Stimulated activated naive B cell treated with anti-CD40 and anti-IgM and Interleukin-4, amounts not matched to agents 10 μg/mL and 1 μg/mL and 100 μg/mL, for 72 hours (primary cell): ENCODE results near the gene GRM8.

ENCODE experiments used
- ATAC-seq, 2 donors: fragments of 150-1000 bp; cut with Tn5 transposase; replicated peaks; 2 replicates each; pipeline ENCODE4 v1.10.0; 2021; ENCODE audit warnings: moderate library complexity in 1 of 2
- DNase-seq: peaks from one replicate; pipeline ENCODE4 v3.0.0; 2021
- H3K27ac Mint-ChIP-seq: one replicate; pipeline ENCODE4 v1.8.0; 2022; ENCODE audit warnings: mild to moderate bottlenecking, mixed read lengths
- H3K27me3 Mint-ChIP-seq, 2 donors: one replicate each; pipeline ENCODE4 v1.8.0; 2022; ENCODE audit warnings: mixed read lengths in 2 of 2
- H3K36me3 Mint-ChIP-seq, 2 donors: one replicate each; pipeline ENCODE4 v1.8.0; 2022; ENCODE audit warnings: mixed read lengths in 2 of 2, mild to moderate bottlenecking in 1 of 2
- H3K4me1 Mint-ChIP-seq, 2 donors: one replicate each; pipeline ENCODE4 v1.8.0; 2022; ENCODE audit warnings: mixed read lengths in 2 of 2, mild to moderate bottlenecking in 1 of 2
- H3K4me3 Mint-ChIP-seq, 2 donors: one replicate each; pipeline ENCODE4 v1.8.0; 2022; ENCODE audit warnings: mild to moderate bottlenecking in 2 of 2, mixed read lengths in 2 of 2, moderate library complexity in 1 of 2
- H3K9me3 Mint-ChIP-seq, 2 donors: one replicate each; pipeline ENCODE4 v1.8.0; 2022; ENCODE audit warnings: mixed read lengths in 2 of 2, mild to moderate bottlenecking in 1 of 2

The GRM8 gene

GRCh38 chr7:126755381-126755780 is 497.4 kb downstream of the GRM8 start:
- H3K4me1 Mint-ChIP-seq: no peaks in the 10 kb centered on the region
- H3K27me3 Mint-ChIP-seq: no peaks in the 10 kb centered on the region
- H3K9me3 Mint-ChIP-seq: peaks cover 0 to 2% of the 10 kb centered on the region in 2 donors
- no peak overlapping the region for H3K4me3 Mint-ChIP-seq
- no peak overlapping the region for H3K27ac Mint-ChIP-seq
- DNase-seq (no peak), ATAC-seq (no peak)
- H3K36me3 Mint-ChIP-seq: no peaks in the 10 kb centered on the region

GRCh38 chr7:126750207-126750911 is 502.4 kb downstream of the GRM8 start:
- Mint-ChIP-seq H3K27ac (no peak overlapping the region), H3K27me3 (no peaks in the 10 kb centered on the region), H3K36me3 (no peaks in the 10 kb centered on the region), H3K9me3 (peaks cover 0 to 2% of the 10 kb centered on the region in 2 donors), H3K4me3 (no peak overlapping the region), H3K4me1 (no peaks in the 10 kb centered on the region)
- ATAC-seq (no peak), DNase-seq (no peak)

- H3K36me3 Mint-ChIP-seq: no peaks in the 10 kb centered on the region
- ATAC-seq: no peak
- no peak overlapping the region for H3K4me3 Mint-ChIP-seq
Observed at GRCh38 chr7:126728967-126729366, 523.8 kb downstream of the GRM8 start.

GRCh38 chr7:126727930-126728391 is 524.8 kb downstream of the GRM8 start:
- H3K4me1 Mint-ChIP-seq: no peaks in the 10 kb centered on the region
- no peaks in the 10 kb centered on the region for H3K36me3 Mint-ChIP-seq
- H3K27ac Mint-ChIP-seq: no peak overlapping the region
- no peak for ATAC-seq
- H3K27me3 Mint-ChIP-seq: no peaks in the 10 kb centered on the region
- no peak for DNase-seq
- H3K4me3 Mint-ChIP-seq: no peak overlapping the region
- peaks cover 4% of the 10 kb centered on the region in 2 donors for H3K9me3 Mint-ChIP-seq

More at GRCh38 chr7:126728967-126729366, 523.8 kb downstream of the GRM8 start:
- DNase-seq: no peak
- peaks cover 4% of the 10 kb centered on the region in 2 donors for H3K9me3 Mint-ChIP-seq
- no peaks in the 10 kb centered on the region for H3K4me1 Mint-ChIP-seq
- H3K27me3 Mint-ChIP-seq: no peaks in the 10 kb centered on the region
- H3K27ac Mint-ChIP-seq: no peak overlapping the region

GRCh38 chr7:126723966-126724544 is 528.7 kb downstream of the GRM8 start:
- Mint-ChIP-seq H3K4me3 (no peak overlapping the region), H3K27ac (no peak overlapping the region), H3K27me3 (no peaks in the 10 kb centered on the region), H3K36me3 (no peaks in the 10 kb centered on the region), H3K4me1 (no peaks in the 10 kb centered on the region), H3K9me3 (peaks cover 2 to 3% of the 10 kb centered on the region in 2 donors)
- ATAC-seq (no peak), DNase-seq (no peak)

- Mint-ChIP-seq H3K4me1 (no peaks in the 10 kb centered on the region), H3K27me3 (no peaks in the 10 kb centered on the region), H3K4me3 (no peak overlapping the region), H3K27ac (no peak overlapping the region), H3K9me3 (peaks cover 0 to 3% of the 10 kb centered on the region in 2 donors), H3K36me3 (no peaks in the 10 kb centered on the region)
- no peak for DNase-seq
- ATAC-seq: no peak
Observed at GRCh38 chr7:126720232-126720631, 532.5 kb downstream of the GRM8 start.

- no peaks in the 10 kb centered on the region for H3K4me1 Mint-ChIP-seq
- no peak for ATAC-seq
- H3K9me3 Mint-ChIP-seq: peaks cover 0 to 3% of the 10 kb centered on the region in 2 donors
- no peaks in the 10 kb centered on the region for H3K27me3 Mint-ChIP-seq
- no peaks in the 10 kb centered on the region for H3K36me3 Mint-ChIP-seq
- DNase-seq: no peak
- H3K4me3 Mint-ChIP-seq: no peak overlapping the region
- H3K27ac Mint-ChIP-seq: no peak overlapping the region
Observed at GRCh38 chr7:126718419-126718818, 534.3 kb downstream of the GRM8 start.

GRCh38 chr7:126716321-126716720 is 536.4 kb downstream of the GRM8 start:
- no peaks in the 10 kb centered on the region for H3K36me3 Mint-ChIP-seq
- H3K4me3 Mint-ChIP-seq: no peak overlapping the region
- H3K4me1 Mint-ChIP-seq: no peaks in the 10 kb centered on the region
- ATAC-seq (no peak), DNase-seq (no peak)
- no peaks in the 10 kb centered on the region for H3K27me3 Mint-ChIP-seq
- peaks cover 3 to 5% of the 10 kb centered on the region in 2 donors for H3K9me3 Mint-ChIP-seq
- no peak overlapping the region for H3K27ac Mint-ChIP-seq

- H3K36me3 Mint-ChIP-seq: no peaks in the 10 kb centered on the region
- peaks cover 6 to 7% of the 10 kb centered on the region in 2 donors for H3K9me3 Mint-ChIP-seq
- H3K27me3 Mint-ChIP-seq: no peaks in the 10 kb centered on the region
- ATAC-seq: no peak
- H3K4me3 Mint-ChIP-seq: no peak overlapping the region
- DNase-seq: no peak
- H3K4me1 Mint-ChIP-seq: no peaks in the 10 kb centered on the region
- no peak overlapping the region for H3K27ac Mint-ChIP-seq
Observed at GRCh38 chr7:126715076-126715475, 537.7 kb downstream of the GRM8 start.

GRCh38 chr7:126702242-126703016 is 550.3 kb downstream of the GRM8 start:
- Mint-ChIP-seq H3K4me3 (no peak overlapping the region), H3K36me3 (no peaks in the 10 kb centered on the region), H3K9me3 (peaks cover 4 to 6% of the 10 kb centered on the region in 2 donors), H3K4me1 (no peaks in the 10 kb centered on the region), H3K27ac (no peak overlapping the region), H3K27me3 (no peaks in the 10 kb centered on the region)
- ATAC-seq (no peak), DNase-seq (no peak)

GRCh38 chr7:126700807-126701604 is 551.7 kb downstream of the GRM8 start:
- Mint-ChIP-seq H3K4me1 (no peaks in the 10 kb centered on the region), H3K9me3 (peaks cover 4 to 6% of the 10 kb centered on the region in 2 donors), H3K27me3 (no peaks in the 10 kb centered on the region), H3K4me3 (no peak overlapping the region), H3K27ac (no peak overlapping the region), H3K36me3 (no peaks in the 10 kb centered on the region)
- ATAC-seq (peak; percentile 78 to 96), DNase-seq (peak; percentile 19)

- ATAC-seq (no peak), DNase-seq (no peak)
- no peaks in the 10 kb centered on the region for H3K36me3 Mint-ChIP-seq
- no peak overlapping the region for H3K4me3 Mint-ChIP-seq
- H3K27me3 Mint-ChIP-seq: no peaks in the 10 kb centered on the region
- H3K4me1 Mint-ChIP-seq: no peaks in the 10 kb centered on the region
- H3K27ac Mint-ChIP-seq: no peak overlapping the region
- peaks cover 1 to 3% of the 10 kb centered on the region in 2 donors for H3K9me3 Mint-ChIP-seq
Observed at GRCh38 chr7:126699707-126700106, 553.0 kb downstream of the GRM8 start.

GRCh38 chr7:126698909-126699308 is 553.8 kb downstream of the GRM8 start:
- Mint-ChIP-seq H3K36me3 (no peaks in the 10 kb centered on the region), H3K4me1 (no peaks in the 10 kb centered on the region), H3K27ac (no peak overlapping the region), H3K9me3 (peaks cover 0 to 3% of the 10 kb centered on the region in 2 donors), H3K27me3 (no peaks in the 10 kb centered on the region), H3K4me3 (no peak overlapping the region)
- no peak for ATAC-seq
- no peak for DNase-seq

- Mint-ChIP-seq H3K4me1 (no peaks in the 10 kb centered on the region), H3K4me3 (no peak overlapping the region), H3K27ac (no peak overlapping the region), H3K36me3 (no peaks in the 10 kb centered on the region), H3K9me3 (peaks cover 0 to 1% of the 10 kb centered on the region in 2 donors), H3K27me3 (no peaks in the 10 kb centered on the region)
- DNase-seq (no peak), ATAC-seq (no peak)
Observed at GRCh38 chr7:126698446-126698845, 554.3 kb downstream of the GRM8 start.
